ENCODE data around the gene ERCC6L. TPM values are rescaled to one million over a fixed set of nuclear protein-coding genes. Genes with fewer than 3 reads are reported as not detected.

The ERCC6L gene
- total RNA-seq, 2 donors from 2014 or later = 0.59 to 0.85 TPM

DNA sequence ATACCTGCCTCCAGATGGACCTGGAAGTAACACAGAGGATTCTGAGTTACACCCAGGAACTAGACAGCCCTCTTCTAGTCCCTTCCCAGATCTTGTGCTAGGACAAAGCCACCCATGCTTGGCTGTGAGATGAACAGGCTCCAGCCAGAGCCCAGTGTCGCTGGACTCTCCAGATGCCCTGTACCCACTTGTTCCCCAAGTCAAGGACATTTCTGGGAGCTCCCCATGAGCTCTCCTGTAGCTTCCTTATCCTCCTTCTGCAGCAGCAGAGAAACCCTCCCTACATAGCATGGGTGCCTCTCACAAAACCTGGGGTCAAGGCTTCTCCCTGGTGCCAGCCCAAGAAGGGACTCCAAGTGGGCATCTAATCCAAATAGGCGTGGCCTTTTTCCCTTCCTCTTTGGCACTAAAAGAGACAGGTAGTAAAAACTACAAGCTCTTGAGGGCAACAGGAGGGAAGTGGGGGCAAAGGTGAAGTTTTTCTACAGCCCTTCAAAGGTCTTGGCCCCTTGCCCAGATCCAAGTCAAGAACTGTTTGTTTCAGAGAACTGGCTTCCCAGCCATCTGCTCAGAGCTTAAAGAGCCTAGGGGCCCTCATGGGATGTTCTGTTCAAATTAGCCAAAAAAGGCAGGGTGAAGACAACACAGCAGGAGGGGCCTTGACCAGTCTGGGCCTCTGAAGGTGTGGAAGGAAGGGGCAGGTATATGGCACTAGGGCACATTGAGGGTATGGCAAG lies 8.5 kb upstream of the ERCC6L start:
- DNase-seq (ENCODE audit: low spot score) = no peak
- Histone ChIP-seq H3K4me1 (replicated peaks) (no peaks in the 10 kb centered on the region), H3K9me3 (no peaks in the 10 kb centered on the region), H3K27ac (no peak overlapping the region), H3K36me3 (no peaks in the 10 kb centered on the region), H3K27me3 (replicated peaks; ENCODE audit: insufficient read depth) (no peaks in the 10 kb centered on the region), H3K4me3 (no peak overlapping the region)
- intact Hi-C loops (cut with DNase I) = no loop called here
- TF ChIP-seq POLR2A (IDR thresholded peaks at IDR 0.05) (no peak), POLR2AphosphoS5 (IDR thresholded peaks at IDR 0.05) (no peak)
- TF ChIP-seq, protein P1, sequence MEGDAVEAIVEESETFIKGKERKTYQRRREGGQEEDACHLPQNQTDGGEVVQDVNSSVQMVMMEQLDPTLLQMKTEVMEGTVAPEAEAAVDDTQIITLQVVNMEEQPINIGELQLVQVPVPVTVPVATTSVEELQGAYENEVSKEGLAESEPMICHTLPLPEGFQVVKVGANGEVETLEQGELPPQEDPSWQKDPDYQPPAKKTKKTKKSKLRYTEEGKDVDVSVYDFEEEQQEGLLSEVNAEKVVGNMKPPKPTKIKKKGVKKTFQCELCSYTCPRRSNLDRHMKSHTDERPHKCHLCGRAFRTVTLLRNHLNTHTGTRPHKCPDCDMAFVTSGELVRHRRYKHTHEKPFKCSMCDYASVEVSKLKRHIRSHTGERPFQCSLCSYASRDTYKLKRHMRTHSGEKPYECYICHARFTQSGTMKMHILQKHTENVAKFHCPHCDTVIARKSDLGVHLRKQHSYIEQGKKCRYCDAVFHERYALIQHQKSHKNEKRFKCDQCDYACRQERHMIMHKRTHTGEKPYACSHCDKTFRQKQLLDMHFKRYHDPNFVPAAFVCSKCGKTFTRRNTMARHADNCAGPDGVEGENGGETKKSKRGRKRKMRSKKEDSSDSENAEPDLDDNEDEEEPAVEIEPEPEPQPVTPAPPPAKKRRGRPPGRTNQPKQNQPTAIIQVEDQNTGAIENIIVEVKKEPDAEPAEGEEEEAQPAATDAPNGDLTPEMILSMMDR (IDR thresholded peaks at IDR 0.05) = no peak
- 90% methylated on average over 2 of the region's 2 CpGs for WGBS

DNA sequence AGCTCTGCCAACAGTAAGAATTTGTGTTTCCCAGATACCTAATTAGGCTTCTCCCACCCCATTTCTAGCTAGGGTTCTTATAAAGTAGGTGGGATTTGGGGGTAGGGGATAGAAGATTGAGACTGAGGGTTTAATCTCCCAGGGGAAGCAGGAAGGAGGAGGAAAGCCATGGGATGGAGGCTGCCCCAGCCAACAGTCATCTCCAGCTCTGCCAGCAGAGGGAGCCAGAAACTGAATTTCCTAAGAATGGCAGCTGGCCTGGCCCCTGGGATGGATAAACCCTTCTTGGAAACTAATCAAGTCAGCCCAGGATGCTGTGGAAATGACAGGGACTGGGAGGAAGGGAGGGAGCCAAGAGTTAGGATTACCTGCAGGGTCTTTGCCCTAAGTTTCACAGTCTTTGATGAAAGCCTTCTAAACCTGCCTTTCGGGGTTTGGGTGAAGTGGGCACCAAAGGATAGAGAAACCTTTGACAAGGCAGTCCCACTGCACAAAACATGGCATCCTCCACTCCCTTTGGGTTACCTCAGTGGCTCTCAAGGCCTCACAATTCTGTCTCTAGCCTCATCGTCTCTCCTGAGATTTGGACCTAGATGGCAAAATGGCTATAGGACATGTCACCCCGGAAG lies 6.7 kb upstream of the ERCC6L start:
- peak; percentile 30 for DNase-seq (ENCODE audit: low spot score)
- TF ChIP-seq POLR2A (IDR thresholded peaks at IDR 0.05) = no peak
- TF ChIP-seq, protein P1 (IDR thresholded peaks at IDR 0.05) = peak in 3 of 4 experiments; percentile 53 to 63 (median 62)
- Histone ChIP-seq H3K27me3 (replicated peaks; ENCODE audit: insufficient read depth) (no peaks in the 10 kb centered on the region), H3K36me3 (no peaks in the 10 kb centered on the region), H3K9me3 (no peaks in the 10 kb centered on the region), H3K27ac (no peak overlapping the region), H3K4me1 (replicated peaks) (no peaks in the 10 kb centered on the region), H3K4me3 (no peak overlapping the region)
- intact Hi-C loops (cut with DNase I) = no loop called here
- WGBS = 89% methylated on average over 1 of the region's 3 CpGs

DNA sequence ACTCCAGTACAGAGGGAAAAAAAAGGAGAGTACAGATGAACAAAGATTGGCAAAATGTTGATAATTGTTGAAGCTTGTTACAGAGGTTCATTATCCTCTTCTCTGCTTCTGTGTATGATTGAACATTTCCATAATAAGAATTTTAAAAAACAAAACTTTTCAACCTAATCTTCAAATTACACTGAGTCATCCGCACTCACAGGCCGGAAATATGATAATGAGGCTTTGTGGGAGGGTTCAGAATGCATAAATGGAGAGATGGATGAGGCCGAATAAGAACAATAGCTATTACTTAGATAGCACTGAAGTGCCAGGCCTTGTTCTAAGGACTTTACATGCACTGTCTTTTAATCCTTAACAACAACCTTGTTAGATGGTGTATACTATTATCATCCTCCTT lies 4.6 kb upstream of the ERCC6L start:
- DNase-seq (ENCODE audit: low spot score) = no peak
- H3K9me3 ChIP-seq = no peaks in the 10 kb centered on the region
- 64% methylated on average over 3 of the region's 3 CpGs for WGBS
- H3K27me3 ChIP-seq (replicated peaks; ENCODE audit: insufficient read depth) = no peaks in the 10 kb centered on the region
- intact Hi-C loops (cut with DNase I) = loop anchor here (5.0 kb wide), 1 partner anchor 299 kb away; no protein-coding TSS in a partner anchor
- H3K27ac ChIP-seq = no peak overlapping the region
- no peak for TF ChIP-seq POLR2AphosphoS5 (IDR thresholded peaks at IDR 0.05)
- TF ChIP-seq, protein P1 (IDR thresholded peaks at IDR 0.05) = no peak
- TF ChIP-seq POLR2A (IDR thresholded peaks at IDR 0.05) = no peak
- H3K36me3 ChIP-seq = no peaks in the 10 kb centered on the region
- no peaks in the 10 kb centered on the region for H3K4me1 ChIP-seq (replicated peaks)
- H3K4me3 ChIP-seq = no peak overlapping the region

DNA sequence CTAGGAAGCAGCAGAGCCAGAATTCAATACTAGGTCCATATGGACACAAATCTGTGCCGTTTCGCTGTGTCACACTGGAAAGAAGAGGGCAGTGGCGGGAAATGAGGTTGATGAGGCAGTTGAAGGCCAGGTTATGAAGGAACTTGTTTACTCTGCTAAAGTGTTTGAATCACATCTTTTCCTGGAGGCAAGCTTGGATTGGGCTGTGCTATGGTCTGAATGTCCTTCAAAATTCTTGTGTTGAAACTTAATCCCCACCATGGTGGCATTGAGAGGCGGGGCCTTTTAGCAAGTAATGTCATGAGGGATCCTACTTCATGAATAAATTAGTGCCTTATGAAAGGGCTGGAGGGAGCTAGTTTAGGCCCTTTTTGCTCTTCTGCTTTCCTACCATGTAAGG lies 2.1 kb upstream of the ERCC6L start:
- no peak overlapping the region for H3K27ac ChIP-seq
- WGBS = 94% methylated on average over 4 of the region's 4 CpGs
- TF ChIP-seq POLR2A (IDR thresholded peaks at IDR 0.05) = no peak
- TF ChIP-seq POLR2AphosphoS5 (IDR thresholded peaks at IDR 0.05) = no peak
- TF ChIP-seq, protein P1 (IDR thresholded peaks at IDR 0.05) = no peak
- no peaks in the 10 kb centered on the region for H3K9me3 ChIP-seq
- no peaks in the 10 kb centered on the region for H3K4me1 ChIP-seq (replicated peaks)
- H3K4me3 ChIP-seq = no peak overlapping the region
- no peaks in the 10 kb centered on the region for H3K27me3 ChIP-seq (replicated peaks; ENCODE audit: insufficient read depth)
- H3K36me3 ChIP-seq = no peaks in the 10 kb centered on the region
- no peak for DNase-seq (ENCODE audit: low spot score)
- intact Hi-C loops (cut with DNase I) = loop anchor here (5.0 kb wide), 1 partner anchor 301 kb away; no protein-coding TSS in a partner anchor

DNA sequence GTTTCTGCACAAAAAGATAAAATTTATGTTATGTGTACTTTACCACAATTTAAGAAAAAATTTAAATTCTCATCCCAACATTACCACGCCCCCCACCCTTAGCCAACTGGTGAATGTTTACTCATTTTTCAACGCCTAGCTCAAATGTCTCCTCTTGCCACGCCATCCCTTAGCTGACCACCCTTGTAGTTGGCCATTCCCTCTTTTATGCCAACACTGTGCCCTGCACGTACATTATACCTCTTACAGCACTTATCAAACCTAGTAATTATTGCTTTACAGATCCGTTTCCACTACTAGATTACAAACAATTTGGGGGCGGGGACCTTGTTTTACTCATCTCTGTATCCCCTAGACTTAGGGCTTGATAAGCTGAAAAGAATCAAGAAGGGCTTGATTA lies 644 bp downstream of the ERCC6L start:
- TF ChIP-seq POLR2A (IDR thresholded peaks at IDR 0.05) = no peak
- TF ChIP-seq, protein P1 (IDR thresholded peaks at IDR 0.05) = no peak
- TF ChIP-seq POLR2AphosphoS5 (IDR thresholded peaks at IDR 0.05) = no peak
- DNase-seq (ENCODE audit: low spot score) = no peak
- Histone ChIP-seq H3K27ac (no peak overlapping the region), H3K27me3 (replicated peaks; ENCODE audit: insufficient read depth) (no peaks in the 10 kb centered on the region), H3K36me3 (no peaks in the 10 kb centered on the region), H3K4me3 (no peak overlapping the region), H3K9me3 (no peaks in the 10 kb centered on the region), H3K4me1 (replicated peaks) (no peaks in the 10 kb centered on the region)
- 11% methylated on average over 6 of the region's 6 CpGs for WGBS
- intact Hi-C loops (cut with DNase I) = no loop called here
